COLO668 (cell line): ENCODE measurements around the gene SERPINB7.
"Not testable (repeated sequence)": the region's sequence is repeated elsewhere in the genome, so short reads cannot be mapped to it uniquely, and the experiment has no call there.

ENCODE experiments used
- DNase-seq: peaks from one replicate; lab custom pipeline; 2025; ENCODE audit not compliant: unreplicated experiment; lab: John Stamatoyannopoulos, UW

SERPINB7 gene, protein sequence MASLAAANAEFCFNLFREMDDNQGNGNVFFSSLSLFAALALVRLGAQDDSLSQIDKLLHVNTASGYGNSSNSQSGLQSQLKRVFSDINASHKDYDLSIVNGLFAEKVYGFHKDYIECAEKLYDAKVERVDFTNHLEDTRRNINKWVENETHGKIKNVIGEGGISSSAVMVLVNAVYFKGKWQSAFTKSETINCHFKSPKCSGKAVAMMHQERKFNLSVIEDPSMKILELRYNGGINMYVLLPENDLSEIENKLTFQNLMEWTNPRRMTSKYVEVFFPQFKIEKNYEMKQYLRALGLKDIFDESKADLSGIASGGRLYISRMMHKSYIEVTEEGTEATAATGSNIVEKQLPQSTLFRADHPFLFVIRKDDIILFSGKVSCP

DNA sequence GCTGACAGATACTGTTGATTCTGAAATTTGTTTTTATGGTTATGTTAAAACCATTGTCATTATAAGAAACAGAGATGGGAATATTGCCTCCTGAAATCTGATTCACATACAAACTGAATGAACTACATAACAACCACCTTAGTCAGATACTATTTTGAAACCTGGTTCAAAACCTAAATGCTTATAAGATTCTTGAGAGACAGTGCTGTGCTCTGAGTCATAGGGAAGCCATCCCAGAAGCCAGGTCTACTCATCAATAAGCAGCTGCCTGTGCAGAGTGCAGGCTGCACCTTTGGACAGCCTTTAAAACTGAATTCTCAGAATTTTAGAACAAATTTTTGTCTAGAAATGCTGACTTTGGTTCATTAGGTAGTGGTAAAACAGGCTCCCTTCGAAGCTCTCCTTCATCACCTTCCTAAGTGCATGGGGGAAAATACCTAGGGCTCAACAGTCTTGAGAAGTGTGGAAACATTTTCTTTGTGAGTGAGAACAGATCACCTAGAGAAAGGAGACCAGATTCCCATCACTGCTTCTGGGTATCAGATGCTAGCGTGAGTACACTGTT lies at the start of gene SERPINB7:
SERPINB7 (plus strand) TSS at position 253 of the 565 bp plus-strand sequence. CDS start 6,955 bp downstream, outside the sequence.
- no peak for DNase-seq

DNA sequence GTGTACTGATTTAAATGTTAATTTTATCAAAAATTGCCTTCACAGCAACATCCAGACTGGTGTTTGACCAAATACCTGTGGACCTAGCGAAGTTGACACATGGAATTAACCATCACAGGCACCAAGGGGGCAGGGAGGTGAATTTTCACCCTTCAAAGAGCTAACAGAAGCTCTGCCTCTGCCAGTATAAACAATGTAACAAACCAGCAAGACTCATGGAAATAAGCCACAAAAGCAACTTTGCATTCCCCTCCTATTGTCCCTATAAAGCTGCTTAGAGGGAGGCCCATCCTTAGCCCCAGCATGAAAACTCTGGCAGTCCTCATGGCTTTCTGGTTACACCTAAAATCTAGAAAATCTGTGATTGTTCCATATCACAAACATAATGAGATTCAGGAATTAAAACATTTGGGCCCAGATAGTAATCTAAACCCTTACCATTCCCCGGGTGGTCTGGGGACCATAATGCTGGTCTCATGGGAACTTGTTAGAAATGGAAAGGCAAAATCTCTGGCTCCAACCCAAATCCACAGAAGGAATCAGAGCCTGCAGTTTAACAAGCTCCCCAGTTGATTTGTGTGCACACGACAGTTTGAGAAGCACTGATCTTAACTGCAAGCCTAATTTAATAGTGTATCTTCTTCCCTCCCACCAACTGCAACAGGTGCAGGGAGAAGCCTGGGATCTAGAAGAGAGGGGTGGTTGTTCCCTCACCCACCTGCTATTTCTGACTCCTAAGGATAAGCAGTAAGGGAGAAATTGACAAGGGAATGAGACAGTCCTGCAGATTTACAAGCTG lies 49.3 kb upstream of the SERPINB7 start:
- no peak for DNase-seq

DNA sequence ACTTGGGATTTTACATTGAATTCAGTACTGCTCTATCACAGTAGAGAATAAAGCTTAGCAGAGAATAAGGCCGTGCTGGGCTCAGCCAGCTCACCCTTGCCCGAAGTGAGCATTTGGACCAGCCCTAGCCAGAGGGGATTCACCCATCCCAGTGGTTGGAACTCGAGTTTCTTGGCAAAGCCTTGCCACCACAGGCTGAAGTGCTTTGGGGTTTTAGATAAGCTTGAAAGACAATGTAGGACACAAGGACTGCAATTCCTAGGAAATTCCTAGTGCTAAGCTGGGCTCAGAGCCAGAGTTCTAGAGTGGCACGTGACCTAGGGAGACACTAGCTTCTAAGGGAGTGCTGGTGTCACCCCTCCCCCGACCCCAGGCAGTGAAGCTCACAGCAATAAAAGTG lies 44.4 kb upstream of the SERPINB7 start:
- DNase-seq: no peak

DNA sequence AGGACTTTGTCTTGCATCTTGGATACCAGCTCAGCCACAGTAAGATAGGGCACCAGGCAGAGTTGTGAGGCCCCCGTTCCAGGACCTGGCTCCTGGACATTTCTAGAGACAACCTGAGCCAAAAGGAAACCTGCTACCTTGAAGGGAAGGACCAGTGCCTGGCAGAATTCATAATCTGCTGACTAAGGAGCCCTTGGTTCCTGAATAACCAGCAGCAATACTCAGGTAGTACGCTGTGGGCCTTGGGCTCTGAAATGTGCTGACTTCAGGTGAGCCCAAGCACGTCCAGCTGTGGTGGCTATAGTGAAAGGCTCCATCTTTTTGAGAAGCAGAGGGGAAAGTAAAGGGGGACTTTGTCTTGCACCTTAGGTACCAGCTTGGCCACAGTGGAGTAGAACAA lies 44.0 kb upstream of the SERPINB7 start:
- no peak for DNase-seq

DNA sequence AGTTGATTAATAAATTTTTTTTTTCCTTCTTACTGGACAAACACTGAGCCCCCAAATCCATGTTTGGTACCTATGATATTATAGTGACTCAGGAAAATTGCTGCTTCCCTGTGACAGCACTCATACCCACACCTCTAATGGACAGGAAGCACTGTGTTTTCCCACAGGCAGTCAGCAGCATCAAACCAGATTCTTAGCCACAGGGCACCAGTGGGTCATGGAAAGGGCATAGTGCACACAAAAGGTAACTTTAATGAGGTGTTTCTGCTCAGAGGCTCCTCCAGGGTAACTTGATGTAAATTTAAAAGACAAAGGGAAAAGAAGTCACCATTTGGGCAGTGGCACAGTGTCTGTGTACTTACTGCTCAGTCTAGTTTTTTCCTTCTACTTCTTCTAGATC lies 38.3 kb upstream of the SERPINB7 start:
- no peak for DNase-seq

DNA sequence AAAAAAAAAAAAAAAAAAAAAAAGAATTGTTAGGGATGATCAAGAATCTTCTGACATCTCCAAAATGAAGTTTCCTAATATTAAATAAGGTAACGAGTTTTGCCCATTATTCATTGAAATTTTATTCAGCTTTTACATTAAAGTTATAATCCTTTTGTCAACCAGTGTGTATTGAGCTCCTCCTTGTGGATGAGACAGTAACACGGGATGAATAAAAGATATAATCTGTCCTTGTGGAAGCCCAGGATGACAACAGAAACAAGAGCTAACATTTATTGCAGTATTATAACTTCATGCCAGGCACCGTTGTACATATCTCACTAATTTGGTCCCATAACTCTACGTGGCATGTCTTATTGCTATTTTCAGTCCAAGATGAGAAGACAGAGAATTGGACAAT lies 33.4 kb upstream of the SERPINB7 start:
- no peak for DNase-seq

DNA sequence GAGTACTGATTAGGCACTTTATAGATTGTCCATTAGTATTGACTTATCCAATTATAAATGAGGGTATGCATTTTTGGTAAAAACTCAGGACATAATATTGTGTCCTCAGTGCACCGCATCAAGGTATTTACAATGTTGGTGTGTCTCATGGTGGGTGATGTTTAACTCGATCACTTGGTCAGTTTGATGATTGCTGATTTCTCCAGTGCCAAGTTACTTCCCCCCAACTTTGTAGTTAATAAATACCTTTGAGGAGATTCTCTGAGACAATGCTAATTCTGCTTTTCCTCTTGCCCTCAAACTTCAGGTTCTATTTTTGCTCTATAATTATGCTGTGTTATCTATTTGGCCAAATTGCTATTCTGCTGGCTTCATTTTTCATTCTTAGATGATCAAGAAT lies 28.2 kb upstream of the SERPINB7 start:
- no peak for DNase-seq

DNA sequence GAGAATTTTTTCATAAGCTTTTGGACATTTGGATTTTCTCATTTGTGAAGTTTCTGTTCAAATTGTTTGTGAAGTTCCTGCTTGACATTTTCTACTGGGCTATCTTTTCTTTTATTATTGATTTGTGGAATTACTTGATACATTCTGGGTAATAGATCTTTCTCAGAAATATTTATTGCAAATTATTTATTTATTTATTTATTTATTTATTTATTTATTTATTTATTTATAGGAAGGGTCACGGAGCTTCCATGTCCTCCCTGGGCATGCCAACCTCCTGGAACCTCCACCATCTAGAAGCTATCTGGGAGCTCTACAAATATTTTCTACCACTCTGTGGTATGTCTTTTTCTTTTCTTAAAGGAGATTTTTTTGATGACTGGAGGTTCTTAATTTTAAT lies 25.7 kb upstream of the SERPINB7 start:
- DNase-seq: no peak

DNA sequence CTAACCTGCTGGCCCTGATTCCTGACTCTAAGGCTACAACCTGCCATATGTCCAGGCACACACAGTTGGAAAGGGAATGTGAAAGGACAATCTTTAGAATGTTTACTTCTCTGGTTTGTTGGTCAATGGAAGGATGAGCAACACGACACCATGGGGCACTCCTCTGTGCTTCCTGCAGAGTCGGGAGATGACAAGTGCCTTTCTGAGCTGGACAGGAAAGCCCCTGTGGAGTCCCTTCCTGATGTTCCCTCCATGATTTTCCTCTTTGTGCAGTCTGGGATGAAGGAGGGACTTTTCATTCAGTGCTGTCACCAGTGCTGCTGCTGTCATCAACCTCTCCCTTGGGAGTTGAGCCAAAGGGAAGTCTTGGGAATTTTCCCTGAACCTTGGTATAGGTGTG lies 22.6 kb upstream of the SERPINB7 start:
- no peak for DNase-seq

DNA sequence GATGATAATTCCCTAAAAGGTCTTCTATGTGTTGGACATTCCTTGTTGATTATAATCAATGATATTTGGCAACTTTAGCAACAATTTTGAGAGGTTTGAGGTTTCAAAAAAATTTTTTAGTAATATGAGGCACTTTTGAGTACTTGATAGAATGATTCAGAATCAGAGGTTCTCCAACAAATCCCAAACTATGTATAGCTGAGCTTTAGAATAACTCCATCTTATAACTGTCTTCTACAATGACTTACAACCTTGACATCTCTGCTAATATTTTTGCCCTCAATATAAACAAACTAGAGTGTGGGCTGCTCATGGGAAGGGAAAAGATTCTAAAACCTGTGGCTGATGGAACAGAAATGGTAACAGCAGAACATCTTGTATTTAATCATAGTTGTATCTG lies 21.5 kb upstream of the SERPINB7 start:
- DNase-seq: no peak

DNA sequence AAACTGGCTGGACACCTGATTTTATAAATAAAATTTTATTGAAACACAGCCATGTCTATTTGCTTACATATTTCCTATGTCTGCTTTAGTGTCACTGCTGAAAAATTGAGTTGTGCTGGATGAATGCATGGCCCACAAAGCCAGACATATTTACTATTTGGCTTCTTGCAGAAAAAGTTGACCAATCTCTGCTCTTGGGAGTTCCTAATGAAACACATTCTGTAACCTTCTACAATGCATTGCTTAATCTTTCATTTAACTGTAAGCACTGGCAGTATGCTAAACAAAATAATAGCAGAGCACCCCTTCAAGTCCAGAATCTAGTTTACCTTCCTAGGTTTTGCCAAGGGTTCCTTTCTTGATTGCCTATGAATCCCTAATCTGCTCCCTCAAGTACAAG lies 17.7 kb upstream of the SERPINB7 start:
- no peak for DNase-seq

DNA sequence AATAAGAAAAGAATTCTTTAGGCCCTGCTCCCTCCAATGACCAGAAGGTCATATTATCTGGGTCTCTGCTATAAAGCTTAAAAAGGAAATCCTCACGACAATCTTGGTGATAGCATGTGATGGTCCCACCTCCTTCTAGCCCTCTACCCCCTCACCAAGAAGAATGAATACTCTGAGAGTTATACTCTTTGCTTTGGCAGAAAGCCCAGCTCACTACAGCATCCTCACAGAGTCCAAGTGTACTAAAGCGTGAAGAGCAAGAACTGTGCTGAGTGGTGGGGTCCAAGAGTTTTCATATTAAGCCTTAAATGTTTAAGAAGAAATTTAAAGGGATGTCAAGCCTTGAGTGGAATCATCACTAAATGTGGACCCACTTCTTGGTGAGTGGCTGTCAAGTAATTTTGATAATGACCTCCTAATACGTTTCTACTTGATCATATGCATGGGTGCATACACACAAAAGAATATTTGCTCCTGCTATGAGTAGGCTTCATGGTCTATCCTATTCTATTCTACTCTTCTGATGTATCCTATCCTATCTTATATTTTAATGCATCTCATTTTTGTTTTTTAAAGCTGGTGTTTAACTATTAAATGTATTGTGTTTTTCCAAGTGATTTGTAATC lies 16.5 kb upstream of the SERPINB7 start:
- DNase-seq: no peak

DNA sequence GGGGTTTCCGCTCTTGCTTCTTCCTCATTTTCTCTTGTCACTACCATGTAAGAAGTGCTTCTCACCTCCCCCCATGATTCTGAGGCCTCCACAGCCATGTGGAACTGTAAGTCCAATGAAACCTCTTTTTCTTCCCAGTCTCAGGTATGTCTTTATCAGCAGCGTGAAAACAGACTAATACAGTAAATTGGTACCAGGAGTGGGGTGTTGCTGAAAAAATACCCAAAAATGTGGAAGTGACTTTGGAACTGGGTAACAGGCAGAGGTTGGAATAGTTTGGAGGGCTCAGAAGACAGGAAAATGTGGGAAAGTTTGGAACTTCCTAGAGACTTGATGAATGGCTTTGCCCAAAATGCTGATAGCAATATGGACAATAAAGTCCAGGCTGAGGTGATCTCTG lies 15.4 kb upstream of the SERPINB7 start:
- not testable (repeated sequence) for DNase-seq

DNA sequence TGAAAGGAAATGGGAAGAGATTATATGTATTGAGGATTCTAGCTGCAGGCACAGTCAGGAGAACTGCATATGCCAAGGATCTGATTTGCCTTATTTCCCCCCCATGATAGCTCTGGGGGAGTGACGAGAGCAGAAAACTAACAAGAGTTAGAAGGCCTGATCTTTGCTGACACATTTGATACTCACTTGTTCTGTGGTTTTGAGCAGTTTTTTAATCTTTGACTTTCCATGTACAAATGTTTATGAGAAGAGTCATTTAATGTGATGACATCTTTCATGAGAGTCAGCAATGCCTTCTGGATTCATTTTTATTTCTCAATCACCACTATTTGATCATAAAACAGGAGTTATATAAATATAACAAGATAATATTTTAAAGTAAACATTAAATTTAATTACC lies 12.7 kb upstream of the SERPINB7 start:
- no peak for DNase-seq

DNA sequence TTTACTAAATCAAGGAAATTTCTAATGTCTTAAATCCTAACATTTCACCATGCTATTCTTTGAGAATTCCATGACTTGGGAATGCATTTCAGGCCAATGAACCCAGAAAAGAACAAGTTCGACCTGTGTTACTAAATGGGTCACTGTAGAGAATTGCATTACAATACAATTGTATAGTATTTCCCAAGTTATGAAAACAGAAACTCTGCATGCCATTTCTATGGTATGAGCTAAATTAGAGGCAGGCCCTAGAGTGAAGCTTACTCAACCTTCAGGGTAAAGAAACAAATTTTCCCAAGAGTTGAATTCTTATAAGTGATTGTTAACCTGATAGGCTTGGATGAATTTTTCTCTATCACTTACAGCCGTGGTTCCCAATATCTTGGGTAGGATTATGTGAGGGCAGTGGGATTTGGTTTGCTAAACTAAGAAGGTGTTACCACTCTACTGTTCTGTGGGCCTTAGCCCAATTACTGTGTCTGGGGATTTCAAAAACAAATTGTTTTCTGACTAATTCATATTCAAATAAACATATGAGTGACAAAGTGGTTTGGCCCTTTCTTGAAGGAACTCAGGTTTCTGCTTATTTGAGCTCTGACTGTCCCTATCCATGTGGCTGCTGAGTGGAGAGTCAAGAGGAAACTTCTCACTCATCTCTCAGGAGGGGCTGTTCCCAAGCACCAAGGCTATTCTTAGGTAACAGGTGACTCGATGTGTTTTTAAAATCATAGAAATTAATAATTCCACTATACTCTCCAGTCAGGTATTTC lies 11.2 kb upstream of the SERPINB7 start:
- DNase-seq: no peak

DNA sequence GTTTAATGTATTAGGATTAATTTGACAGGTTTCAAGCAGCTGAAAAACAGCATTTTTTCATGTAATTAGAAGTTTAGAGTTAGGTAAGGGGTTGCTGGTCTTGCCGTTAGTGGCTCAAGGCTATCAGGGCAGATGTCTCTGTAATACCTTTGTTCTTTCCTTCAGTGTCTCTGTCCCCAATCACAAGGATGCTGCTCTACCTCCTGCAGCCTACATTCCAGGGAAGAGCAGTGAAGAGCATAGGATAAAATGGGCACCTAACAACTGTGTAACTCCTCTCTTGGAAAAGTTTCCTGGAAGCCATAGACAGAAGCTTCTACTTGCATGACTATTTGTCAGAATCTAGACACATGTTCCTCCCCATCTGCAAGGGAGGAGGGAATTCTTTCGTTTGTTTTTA lies 9.4 kb upstream of the SERPINB7 start:
- no peak for DNase-seq

DNA sequence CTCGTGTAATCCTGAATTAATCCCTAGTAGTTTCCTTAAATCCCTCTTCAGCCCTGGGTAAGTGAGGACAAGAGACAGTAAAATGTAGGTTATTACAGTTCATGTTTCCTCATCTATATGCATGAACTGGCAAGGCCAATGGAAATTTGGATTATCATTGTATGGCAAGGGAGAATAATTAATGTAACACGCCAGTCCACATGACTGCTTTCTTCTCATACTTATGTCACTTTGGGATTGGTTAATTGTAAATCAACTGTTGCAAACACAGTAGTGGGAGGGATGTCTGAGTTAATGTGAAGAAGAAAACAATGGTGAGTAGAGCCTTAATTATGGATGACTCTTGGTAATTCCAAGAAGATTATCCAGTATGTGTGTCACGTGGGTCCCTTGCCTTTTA lies 1.7 kb upstream of the SERPINB7 start:
- no peak for DNase-seq

DNA sequence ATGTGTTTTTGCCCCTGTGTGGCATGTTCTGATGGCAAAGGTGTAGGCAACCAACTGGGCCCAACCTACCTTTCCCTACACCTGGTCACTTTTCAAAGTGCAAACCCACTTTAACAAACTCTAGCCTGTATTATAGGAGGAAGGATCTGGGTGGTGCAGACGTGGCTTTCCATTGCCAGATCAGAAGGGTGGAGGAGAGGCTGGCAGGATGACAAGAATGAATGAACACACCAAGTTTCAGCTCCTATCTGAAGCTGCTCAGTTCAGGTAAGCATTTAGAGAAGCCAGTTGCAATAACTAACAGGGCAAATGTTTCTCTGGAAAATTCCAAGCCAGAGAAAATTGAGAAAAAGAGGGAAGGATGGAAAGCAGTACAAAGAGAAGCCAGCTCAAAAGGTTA lies 707 bp upstream of the SERPINB7 start:
- no peak for DNase-seq

DNA sequence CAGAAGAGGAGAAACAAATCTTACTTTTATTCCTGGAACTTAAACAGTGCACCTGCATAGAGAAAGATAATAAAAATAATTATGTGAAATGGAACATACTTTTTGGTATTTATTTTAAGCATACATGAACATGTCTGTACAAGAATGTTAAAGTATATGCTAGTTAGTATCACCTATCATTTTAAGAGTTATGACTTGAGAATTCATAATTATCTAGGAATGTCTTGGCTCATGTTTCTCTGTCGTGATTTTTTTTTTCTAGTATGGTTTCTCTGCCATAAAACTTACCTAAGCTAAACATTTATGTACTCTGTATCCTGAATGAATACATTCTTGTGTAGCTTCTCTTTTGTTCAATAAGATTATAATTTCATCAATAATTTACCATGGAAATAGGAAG lies 4.2 kb downstream of the SERPINB7 start:
- DNase-seq: no peak

DNA sequence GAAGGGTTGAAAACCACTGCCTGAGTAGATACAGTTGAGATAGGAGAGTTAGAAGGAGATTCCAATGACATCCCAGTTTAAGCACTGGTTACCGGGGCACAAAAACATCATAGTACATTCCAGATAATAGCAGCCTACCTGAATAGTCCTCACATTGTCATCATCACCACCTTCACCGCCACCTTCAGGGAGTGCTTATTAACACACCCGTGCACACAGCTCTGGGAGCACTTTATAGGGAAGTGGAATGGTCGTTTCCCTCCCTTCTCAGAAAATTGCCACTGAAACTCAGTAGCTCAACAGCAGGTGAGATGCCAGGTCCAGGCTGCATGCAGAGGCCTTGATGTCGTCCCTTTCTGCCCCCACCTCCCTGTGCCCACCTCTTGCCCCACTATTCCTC lies 8.2 kb downstream of the SERPINB7 start:
- no peak for DNase-seq
